HepG2 (cell line): ENCODE data around the gene DMPK.

Experiments
- ESRRA ChIP-seq: sonication (generic); formaldehyde crosslinking; IDR thresholded peaks from 2 replicates; pipeline ENCODE4 v1.5.1; 2020; ENCODE audit warnings: mild to moderate bottlenecking, low read depth, missing genetic modification reagents
- ZFP90 ChIP-seq: sonication (generic); formaldehyde crosslinking; IDR thresholded peaks from 2 replicates; pipeline ENCODE4 v1.8.0; 2022; ENCODE audit warnings: missing genetic modification reagents, mild to moderate bottlenecking, inconsistent platforms, borderline replicate concordance
- ZNF607 ChIP-seq: sonication (generic); formaldehyde crosslinking; IDR thresholded peaks from 2 replicates; pipeline ENCODE4 v1.5.1; 2020; ENCODE audit warnings: missing genetic modification reagents, mild to moderate bottlenecking, borderline replicate concordance
- TF ChIP-seq, protein P1 (sequence below): IDR thresholded peaks from 2 replicates; pipeline ENCODE4 v1.6.1; 2012; ENCODE audit warnings: inconsistent platforms
- TF ChIP-seq, protein P2 (sequence below): sonication (generic); formaldehyde crosslinking; IDR thresholded peaks from 2 replicates; pipeline ENCODE4 v1.4.0; 2020; ENCODE audit warnings: mild to moderate bottlenecking, missing genetic modification reagents

DNA sequence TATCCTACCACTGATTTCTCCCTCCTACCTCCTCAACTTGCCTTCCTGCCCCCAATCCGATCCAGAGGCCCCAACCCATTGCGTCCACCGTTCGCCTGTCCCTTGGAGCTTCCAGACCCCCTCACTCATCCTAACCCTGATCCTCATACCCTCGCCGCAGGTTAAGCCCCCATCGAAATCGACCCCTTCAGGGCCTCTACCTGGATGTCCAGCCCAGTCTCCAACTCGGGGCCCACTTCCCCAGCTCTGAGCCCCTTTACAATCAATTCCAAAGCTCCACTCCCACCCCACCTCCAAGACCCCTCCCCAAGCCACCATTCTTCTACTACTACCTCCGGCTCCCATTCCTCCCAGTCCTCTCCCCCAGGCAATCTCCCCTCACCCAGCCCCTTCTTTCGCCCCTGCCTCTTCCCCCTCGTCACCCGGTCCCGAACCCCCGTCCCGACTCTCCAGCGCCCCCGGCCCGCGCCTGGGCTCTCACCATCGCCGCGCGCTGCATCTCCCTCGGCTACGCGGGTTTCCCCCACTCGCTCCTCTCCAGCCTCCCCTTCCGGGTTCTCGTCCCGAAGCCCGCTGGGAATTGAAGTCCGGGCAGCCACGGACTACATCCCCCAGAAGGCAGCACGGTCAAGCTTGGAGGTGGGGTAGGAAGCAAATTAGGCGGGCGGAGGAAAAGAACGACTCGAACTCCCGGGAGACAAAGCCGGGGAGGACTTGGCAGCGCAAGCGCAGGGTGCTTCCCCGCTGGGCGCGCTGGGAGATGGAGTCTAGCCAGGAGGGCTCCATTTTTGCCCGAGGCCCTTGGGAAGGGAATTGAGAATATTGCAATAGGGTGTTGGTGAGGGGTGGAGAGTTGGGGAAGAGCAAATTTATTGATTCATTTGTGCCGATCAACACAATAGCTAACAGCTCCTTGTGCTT lies 51.7 kb downstream of the DMPK start, which contains the start of gene FBXO46:
- TF ChIP-seq ESRRA (CRISPR knock-in tag) = peak; percentile 64; the same call in 1 of the 2 replicates
- TF ChIP-seq, protein P1, sequence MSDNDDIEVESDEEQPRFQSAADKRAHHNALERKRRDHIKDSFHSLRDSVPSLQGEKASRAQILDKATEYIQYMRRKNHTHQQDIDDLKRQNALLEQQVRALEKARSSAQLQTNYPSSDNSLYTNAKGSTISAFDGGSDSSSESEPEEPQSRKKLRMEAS = peak; percentile 52; the same call in 1 of the 2 replicates
- TF ChIP-seq, protein P2, sequence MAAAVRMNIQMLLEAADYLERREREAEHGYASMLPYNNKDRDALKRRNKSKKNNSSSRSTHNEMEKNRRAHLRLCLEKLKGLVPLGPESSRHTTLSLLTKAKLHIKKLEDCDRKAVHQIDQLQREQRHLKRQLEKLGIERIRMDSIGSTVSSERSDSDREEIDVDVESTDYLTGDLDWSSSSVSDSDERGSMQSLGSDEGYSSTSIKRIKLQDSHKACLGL (CRISPR knock-in tag) = 0 out of 2 replicates have a peak, but pooled peaks have one; percentile 18
- no peak for TF ChIP-seq ZFP90 (CRISPR knock-in tag)
- TF ChIP-seq ZNF607 = peak; percentile 10; the same call in 1 of the 2 replicates
